Hepatocyte (in vitro differentiated cells): ENCODE measurements around the gene TIMM44. TPM values are rescaled to one million over a fixed set of nuclear protein-coding genes. Genes with fewer than 3 reads are reported as not detected.
A peak's percentile ranks its signal among the peaks of the same experiment; 100 is the strongest.

Experiments
- DNase-seq: peaks from one replicate; pipeline ENCODE4 v3.0.0-alpha.2; 2016; ENCODE audit warnings: low spot score
- H2AFZ ChIP-seq: fragments of 200-600 bp; sonication (generic); 2 replicates; pipeline ENCODE4 v1.6.0; 2016; ENCODE audit warnings: antibody characterized with exemption, mild to moderate bottlenecking
- H3K27ac ChIP-seq: fragments of 200-600 bp; sonication (generic); 2 replicates; pipeline ENCODE4 v1.5.1; 2016; ENCODE audit warnings: mild to moderate bottlenecking
- H3K27me3 ChIP-seq: fragments of 200-600 bp; sonication (generic); 2 replicates; pipeline ENCODE4 v1.6.1; 2016
- H3K36me3 ChIP-seq: fragments of 200-600 bp; sonication (generic); replicated peaks from 2 replicates; pipeline ENCODE4 v1.5.1; 2016; ENCODE audit warnings: low read depth; ENCODE audit not compliant: insufficient read depth
- H3K4me1 ChIP-seq: fragments of 200-600 bp; sonication (generic); 2 replicates; pipeline ENCODE4 v1.5.1; 2016; ENCODE audit warnings: mild to moderate bottlenecking, moderate library complexity; ENCODE audit not compliant: insufficient read depth
- H3K4me2 ChIP-seq: fragments of 200-600 bp; sonication (generic); 2 replicates; pipeline ENCODE4 v1.6.0; 2016
- H3K4me3 ChIP-seq: fragments of 200-600 bp; sonication (generic); 2 replicates; pipeline ENCODE4 v1.5.1; 2016; ENCODE audit warnings: mild to moderate bottlenecking
- H3K79me2 ChIP-seq: fragments of 200-600 bp; sonication (generic); 2 replicates; pipeline ENCODE4 v1.6.0; 2017; ENCODE audit warnings: mild to moderate bottlenecking
- H3K9me2 ChIP-seq: fragments of 200-600 bp; sonication (generic); replicated peaks from 2 replicates; pipeline ENCODE4 v1.6.0; 2017; ENCODE audit warnings: mild to moderate bottlenecking; ENCODE audit not compliant: insufficient read depth
- H3K9me3 ChIP-seq: fragments of 200-600 bp; sonication (generic); 2 replicates; pipeline ENCODE4 v1.5.1; 2016; ENCODE audit warnings: low read depth, mild to moderate bottlenecking
- H4K20me1 ChIP-seq: fragments of 200-600 bp; sonication (generic); 2 replicates; pipeline ENCODE4 v1.6.0; 2016; ENCODE audit warnings: mild to moderate bottlenecking; ENCODE audit not compliant: insufficient read depth, poor library complexity, severe bottlenecking
- EZH2 ChIP-seq: fragments of 200-600 bp; sonication (generic); IDR thresholded peaks from 2 replicates; pipeline ENCODE4 v1.6.1; 2016; ENCODE audit warnings: antibody characterized with exemption, mild to moderate bottlenecking, borderline replicate concordance
- EZH2phosphoT487 ChIP-seq: fragments of 200-600 bp; sonication (generic); IDR thresholded peaks from one replicate; pipeline ENCODE4 v1.6.1; 2018; ENCODE audit warnings: antibody characterized with exemption, mild to moderate bottlenecking, low read depth, moderate library complexity; ENCODE audit not compliant: unreplicated experiment, severe bottlenecking
- WGBS: methylation state at CpG from one replicate; pipeline ENCODE4 v1.1.6; 2016; ENCODE audit warnings: low lambda C conversion rate; ENCODE audit errors: missing lambda C conversion rate; 5-methylcytosine and 5-hydroxymethylcytosine counted together
- polyA plus RNA-seq: library from polyadenylated mRNA; unstranded; fragments of >200 nt; fragmentation: Nextera tagmentation; extraction: Ambion mirVana; gene quantifications from 2 replicates; pipeline ENCODE4 v1.2.1, GENCODE V29; 2016
- total RNA-seq: library from RNA; depleted of rRNA; stranded (reverse); fragments of >200 nt; gene quantifications from 2 replicates; pipeline ENCODE4 v1.2.3, GENCODE V29; 2014
- TF ChIP-seq, protein P1 (sequence below): fragments of 200-600 bp; sonication (generic); IDR thresholded peaks from 2 replicates; pipeline ENCODE4 v1.5.1; 2016; ENCODE audit warnings: antibody characterized with exemption, mild to moderate bottlenecking; ENCODE audit not compliant: poor library complexity

TIMM44 gene
- total and polyA plus RNA-seq, 2 experiments from 2014 or later, result 40.7 to 52.0 TPM

DNA sequence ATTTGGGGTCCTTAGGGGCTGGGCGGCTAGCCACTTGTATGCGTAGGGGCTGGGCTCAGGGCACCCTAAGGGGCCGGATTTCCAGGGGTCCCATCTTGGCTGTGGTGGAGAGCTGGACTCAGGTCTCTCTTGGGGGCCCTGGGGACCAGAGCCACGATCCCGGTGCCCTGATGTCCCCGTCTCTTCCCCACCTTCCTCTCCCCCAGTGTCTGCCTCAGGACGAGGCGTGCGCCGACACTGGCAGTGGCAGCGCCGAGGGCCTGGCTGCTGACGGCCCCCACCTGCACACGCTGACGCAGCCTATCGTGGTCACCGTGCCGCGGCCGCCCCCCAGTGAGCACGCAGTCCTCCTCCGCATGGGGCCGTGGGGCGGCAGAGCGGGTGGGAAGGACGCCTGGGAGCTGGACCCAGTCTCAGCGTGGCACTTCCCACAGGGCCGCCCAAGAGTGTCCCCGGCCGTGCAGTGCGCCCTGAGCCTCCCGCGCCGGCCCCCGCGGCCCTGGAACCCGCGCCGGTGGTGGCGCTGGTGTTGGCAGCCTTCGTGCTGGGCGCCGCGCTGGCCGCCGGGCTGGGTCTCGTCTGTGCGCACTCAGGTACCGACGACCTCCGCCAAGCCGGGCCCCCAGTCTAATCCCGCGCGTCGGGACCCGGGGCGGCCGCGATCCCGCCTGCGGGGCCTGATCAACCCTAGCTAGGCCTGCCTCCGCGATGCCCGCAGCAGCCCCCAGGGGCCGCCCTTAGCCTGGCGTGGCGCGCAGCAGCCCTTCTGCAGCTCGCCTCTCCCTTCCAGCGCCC is 26.0 kb downstream of the TIMM44 start:
- Histone ChIP-seq H4K20me1 (no peaks in the 10 kb centered on the region), H2AFZ (peak overlapping the region; percentile 60), H3K9me2 (no peaks in the 10 kb centered on the region), H3K27me3 (peaks cover 35% of the 10 kb centered on the region), H3K4me2 (peak overlapping the region; percentile 95), H3K9me3 (no peaks in the 10 kb centered on the region), H3K4me3 (peak overlapping the region; percentile 1), H3K36me3 (no peaks in the 10 kb centered on the region), H3K4me1 (peaks cover 33% of the 10 kb centered on the region), H3K27ac (no peak overlapping the region), H3K79me2 (no peaks in the 10 kb centered on the region)
- TF ChIP-seq, protein P1, sequence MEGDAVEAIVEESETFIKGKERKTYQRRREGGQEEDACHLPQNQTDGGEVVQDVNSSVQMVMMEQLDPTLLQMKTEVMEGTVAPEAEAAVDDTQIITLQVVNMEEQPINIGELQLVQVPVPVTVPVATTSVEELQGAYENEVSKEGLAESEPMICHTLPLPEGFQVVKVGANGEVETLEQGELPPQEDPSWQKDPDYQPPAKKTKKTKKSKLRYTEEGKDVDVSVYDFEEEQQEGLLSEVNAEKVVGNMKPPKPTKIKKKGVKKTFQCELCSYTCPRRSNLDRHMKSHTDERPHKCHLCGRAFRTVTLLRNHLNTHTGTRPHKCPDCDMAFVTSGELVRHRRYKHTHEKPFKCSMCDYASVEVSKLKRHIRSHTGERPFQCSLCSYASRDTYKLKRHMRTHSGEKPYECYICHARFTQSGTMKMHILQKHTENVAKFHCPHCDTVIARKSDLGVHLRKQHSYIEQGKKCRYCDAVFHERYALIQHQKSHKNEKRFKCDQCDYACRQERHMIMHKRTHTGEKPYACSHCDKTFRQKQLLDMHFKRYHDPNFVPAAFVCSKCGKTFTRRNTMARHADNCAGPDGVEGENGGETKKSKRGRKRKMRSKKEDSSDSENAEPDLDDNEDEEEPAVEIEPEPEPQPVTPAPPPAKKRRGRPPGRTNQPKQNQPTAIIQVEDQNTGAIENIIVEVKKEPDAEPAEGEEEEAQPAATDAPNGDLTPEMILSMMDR, result peak; percentile 61
- TF ChIP-seq EZH2phosphoT487 (no peak), EZH2 (peak; percentile 17)
- 4% methylated on average over 69 of the region's 71 CpGs for WGBS
- peak; percentile 85 for DNase-seq

DNA sequence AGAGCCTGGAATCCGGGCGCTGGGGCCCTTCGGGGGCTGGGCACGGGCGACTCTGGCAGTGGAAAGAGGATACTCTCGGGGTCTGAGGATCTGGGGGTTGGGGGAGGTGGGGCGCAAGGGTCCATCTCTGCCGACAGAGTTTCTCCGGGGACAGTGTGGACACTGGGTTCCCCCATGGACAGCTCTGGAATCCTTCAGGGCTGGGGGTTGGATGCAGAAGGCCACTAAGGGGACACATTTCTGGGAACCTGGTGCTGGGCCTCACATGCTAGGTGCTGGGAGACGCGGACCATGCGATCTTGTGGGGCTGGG is 26.6 kb downstream of the TIMM44 start:
- no peak overlapping the region for H3K27ac ChIP-seq
- no peaks in the 10 kb centered on the region for H4K20me1 ChIP-seq
- no peak for DNase-seq
- no peaks in the 10 kb centered on the region for H3K9me3 ChIP-seq
- peak overlapping the region; percentile 33 for H3K4me3 ChIP-seq
- H3K27me3 ChIP-seq, result peaks cover 35% of the 10 kb centered on the region
- peaks cover 33% of the 10 kb centered on the region for H3K4me1 ChIP-seq
- H3K79me2 ChIP-seq, result no peaks in the 10 kb centered on the region
- H3K36me3 ChIP-seq, result no peaks in the 10 kb centered on the region
- peak overlapping the region; percentile 63 for H2AFZ ChIP-seq
- no peaks in the 10 kb centered on the region for H3K9me2 ChIP-seq
- 9% methylated on average over 9 of the region's 12 CpGs for WGBS
- peak overlapping the region; percentile 95 for H3K4me2 ChIP-seq
- TF ChIP-seq, protein P1, result no peak
- TF ChIP-seq EZH2 (no peak), EZH2phosphoT487 (no peak)

DNA sequence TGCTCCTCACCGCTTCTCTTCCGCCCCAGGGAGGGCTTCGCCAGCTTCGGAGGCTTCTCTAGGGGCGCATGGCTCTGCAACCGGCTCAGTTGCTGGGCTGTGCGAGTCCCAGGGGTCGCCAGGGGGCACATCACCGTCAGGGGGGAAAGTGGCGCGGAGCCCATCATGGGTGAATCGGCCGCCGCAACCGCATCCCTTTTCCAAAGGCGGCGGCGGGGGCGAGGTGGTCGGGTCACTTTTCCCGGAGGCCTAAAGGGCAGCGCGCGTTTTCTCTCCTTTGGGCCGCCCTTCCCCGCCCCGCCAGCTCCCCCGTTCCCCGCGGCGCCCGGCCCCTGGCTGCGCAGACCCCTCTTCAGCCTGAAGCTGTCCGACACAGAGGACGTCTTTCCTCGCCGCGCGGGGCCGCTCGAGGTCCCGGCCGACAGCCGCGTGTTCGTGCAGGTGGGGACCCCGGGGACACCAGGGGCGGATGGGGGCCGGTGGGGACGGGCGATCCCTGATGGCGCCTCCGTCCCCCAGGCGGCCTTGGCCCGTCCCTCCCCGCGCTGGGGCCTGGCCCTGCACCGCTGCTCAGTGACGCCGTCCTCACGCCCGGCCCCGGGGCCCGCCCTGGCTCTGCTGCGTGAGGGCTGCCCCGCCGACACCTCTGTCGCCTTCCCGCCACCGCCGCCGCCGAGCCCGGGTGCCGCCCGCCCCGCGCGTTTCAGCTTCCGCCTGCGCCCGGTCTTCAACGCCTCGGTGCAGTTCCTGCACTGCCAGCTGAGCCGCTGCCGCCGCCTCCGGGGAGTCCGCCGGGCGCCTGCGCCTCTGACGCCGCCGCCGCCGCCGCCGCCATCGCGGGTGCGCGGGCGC is 27.1 kb downstream of the TIMM44 start:
- Histone ChIP-seq H3K9me3 (no peaks in the 10 kb centered on the region), H4K20me1 (no peaks in the 10 kb centered on the region), H3K4me3 (peak overlapping the region; percentile 33), H3K79me2 (no peaks in the 10 kb centered on the region), H3K36me3 (no peaks in the 10 kb centered on the region), H3K4me2 (peak overlapping the region; percentile 95), H2AFZ (peak overlapping the region; percentile 63), H3K27ac (no peak overlapping the region), H3K27me3 (peaks cover 35% of the 10 kb centered on the region), H3K9me2 (no peaks in the 10 kb centered on the region), H3K4me1 (peaks cover 31% of the 10 kb centered on the region)
- 4% methylated on average over 45 of the region's 104 CpGs for WGBS
- peak; percentile 67 for DNase-seq
- TF ChIP-seq, protein P1, result no peak
- TF ChIP-seq EZH2phosphoT487 (peak; percentile 16), EZH2 (peak; percentile 80)
